Fibroblast of the aortic adventitia (primary cell): Measurements from ENCODE around the gene MPPED2. TPM values are rescaled to one million over a fixed set of nuclear protein-coding genes. Genes with fewer than 3 reads are reported as not detected.

Experiments
- DNase-seq: peaks from one replicate; pipeline ENCODE4 v3.0.0-alpha.2; 2010; ENCODE audit warnings: low read depth
- H3K4me3 ChIP-seq: 2 replicates; pipeline ENCODE4 v1.5.1; 2011; ENCODE audit warnings: low read depth, mild to moderate bottlenecking, control low read depth, low read length, moderate library complexity
- CTCF ChIP-seq: IDR thresholded peaks from 2 replicates; pipeline ENCODE4 v1.5.1; 2011; ENCODE audit warnings: mild to moderate bottlenecking, low read length, control low read depth, inconsistent platforms; ENCODE audit not compliant: insufficient read depth
- total RNA-seq: library from RNA; depleted of rRNA; stranded (reverse); fragments of >200 nt; gene quantifications from 2 replicates; pipeline ENCODE4 v1.2.3, GENCODE V29; 2012; ENCODE audit warnings: low replicate concordance

MPPED2 gene
- total RNA-seq, 1 donor, result 0.18 TPM

GRCh38 chr11:30447058-30447640, 139.0 kb downstream of the MPPED2 start:
- no peak for DNase-seq
- no peak for TF ChIP-seq CTCF
- H3K4me3 ChIP-seq, result no peak overlapping the region

- no peak overlapping the region for H3K4me3 ChIP-seq
- no peak for DNase-seq
- no peak for TF ChIP-seq CTCF
Measured at GRCh38 chr11:30446520-30446919, 139.6 kb downstream of the MPPED2 start.

- H3K4me3 ChIP-seq, result no peak overlapping the region
Measured at GRCh38 chr11:30445056-30445455, 141.1 kb downstream of the MPPED2 start.

GRCh38 chr11:30440510-30440909, 145.6 kb downstream of the MPPED2 start:
- no peak for DNase-seq
- no peak for TF ChIP-seq CTCF
- no peak overlapping the region for H3K4me3 ChIP-seq

More at GRCh38 chr11:30445056-30445455, 141.1 kb downstream of the MPPED2 start:
- no peak for DNase-seq
- no peak for TF ChIP-seq CTCF

GRCh38 chr11:30436801-30437200, 149.4 kb downstream of the MPPED2 start:
- DNase-seq, result no peak
- TF ChIP-seq CTCF, result no peak
- H3K4me3 ChIP-seq, result no peak overlapping the region

- DNase-seq, result no peak
- H3K4me3 ChIP-seq, result no peak overlapping the region
- no peak for TF ChIP-seq CTCF
Measured at GRCh38 chr11:30435488-30435887, 150.7 kb downstream of the MPPED2 start.

- no peak overlapping the region for H3K4me3 ChIP-seq
- no peak for DNase-seq
- TF ChIP-seq CTCF, result no peak
Measured at GRCh38 chr11:30434901-30435300, 151.3 kb downstream of the MPPED2 start.
